ENCODE measurements around the gene PITPNC1. TPM values are rescaled to one million over a fixed set of nuclear protein-coding genes. Genes with fewer than 3 reads are reported as not detected.

The PITPNC1 gene
- total and polyA plus RNA-seq, 2 donors (not counting 1 experiment from before 2014, with no cell fraction given), result 4.7 to 26.1 TPM

- no peak overlapping the region for H3K4me2 ChIP-seq (replicated peaks; ENCODE audit: low read depth, low read length, poor library complexity, severe bottlenecking)
- H4K20me1 ChIP-seq (ENCODE audit: control insufficient read depth, insufficient read depth, low read length, poor library complexity, severe bottlenecking), result no peaks in the 10 kb centered on the region
- intact Hi-C loops (cut with micrococcal nuclease), result no loop called here
- H3K4me3 ChIP-seq (ENCODE audit: control extremely low read depth in 1 of 5, extremely low read depth in 1 of 5, insufficient read depth in 1 of 5, low read depth in 2 of 5, low read length in 4 of 5), result no peak overlapping the region
- peaks cover 0 to 7% (median 4%) of the 10 kb centered on the region in 3 donors for H3K9me3 ChIP-seq (ENCODE audit: control extremely low read depth in 1 of 3, control insufficient read depth in 2 of 3, insufficient read depth in 1 of 3, low read length in 2 of 3)
- POLR2A ChIA-PET, result no interaction called here
- H3K9me3 Mint-ChIP-seq (ENCODE audit: insufficient read depth), result peaks cover 2% of the 10 kb centered on the region
- H3K4me3 Mint-ChIP-seq, result no peak overlapping the region
- TF ChIP-seq, protein P1, sequence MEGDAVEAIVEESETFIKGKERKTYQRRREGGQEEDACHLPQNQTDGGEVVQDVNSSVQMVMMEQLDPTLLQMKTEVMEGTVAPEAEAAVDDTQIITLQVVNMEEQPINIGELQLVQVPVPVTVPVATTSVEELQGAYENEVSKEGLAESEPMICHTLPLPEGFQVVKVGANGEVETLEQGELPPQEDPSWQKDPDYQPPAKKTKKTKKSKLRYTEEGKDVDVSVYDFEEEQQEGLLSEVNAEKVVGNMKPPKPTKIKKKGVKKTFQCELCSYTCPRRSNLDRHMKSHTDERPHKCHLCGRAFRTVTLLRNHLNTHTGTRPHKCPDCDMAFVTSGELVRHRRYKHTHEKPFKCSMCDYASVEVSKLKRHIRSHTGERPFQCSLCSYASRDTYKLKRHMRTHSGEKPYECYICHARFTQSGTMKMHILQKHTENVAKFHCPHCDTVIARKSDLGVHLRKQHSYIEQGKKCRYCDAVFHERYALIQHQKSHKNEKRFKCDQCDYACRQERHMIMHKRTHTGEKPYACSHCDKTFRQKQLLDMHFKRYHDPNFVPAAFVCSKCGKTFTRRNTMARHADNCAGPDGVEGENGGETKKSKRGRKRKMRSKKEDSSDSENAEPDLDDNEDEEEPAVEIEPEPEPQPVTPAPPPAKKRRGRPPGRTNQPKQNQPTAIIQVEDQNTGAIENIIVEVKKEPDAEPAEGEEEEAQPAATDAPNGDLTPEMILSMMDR (IDR thresholded peaks at IDR 0.05), result no peak
- no peak for TF ChIP-seq EZH2 (IDR thresholded peaks at IDR 0.05; ENCODE audit: borderline replicate concordance, insufficient read depth, low read depth, low read length, poor library complexity, severe bottlenecking)
- no peaks in the 10 kb centered on the region for H3K27me3 ChIP-seq (replicated peaks in 1 of 4; ENCODE audit: control extremely low read depth in 1 of 4, control insufficient read depth in 3 of 4, insufficient read depth in 4 of 4, low read length in 3 of 4)
- WGBS (ENCODE audit: insufficient coverage), result 100% methylated on average over 1 of the region's 4 CpGs
- H3K9ac ChIP-seq (ENCODE audit: low read length), result no peak overlapping the region
- H3K4me1 ChIP-seq (ENCODE audit: control insufficient read depth in 2 of 2, insufficient read depth in 2 of 2, low read length in 2 of 2), result no peaks in the 10 kb centered on the region
- ATAC-seq (ENCODE audit: low read depth) (no peak), DNase-seq (no peak)
- H3K36me3 ChIP-seq (replicated peaks in 1 of 2; ENCODE audit: control extremely low read depth in 1 of 2, control insufficient read depth in 1 of 2, extremely low read depth in 1 of 2, insufficient read depth in 2 of 2, low read length in 1 of 2), result no peaks in the 10 kb centered on the region
- CTCF ChIA-PET, result no interaction called here
- no peaks in the 10 kb centered on the region for H3K27me3 Mint-ChIP-seq
- H3K27ac Mint-ChIP-seq, result no peak overlapping the region
- no peak overlapping the region for H2AFZ ChIP-seq (ENCODE audit: insufficient read depth, low read depth, low read length, poor library complexity, severe bottlenecking)
- peaks cover 7% of the 10 kb centered on the region for H3K79me2 ChIP-seq (ENCODE audit: control insufficient read depth, insufficient read depth, low read length)
- peaks cover 10% of the 10 kb centered on the region for H3K4me1 Mint-ChIP-seq
- no peak overlapping the region for H3K27ac ChIP-seq (ENCODE audit: low read length in 2 of 2)
Observed at GRCh38 chr17:67411397-67411796, 34.3 kb downstream of the PITPNC1 start.

DNA sequence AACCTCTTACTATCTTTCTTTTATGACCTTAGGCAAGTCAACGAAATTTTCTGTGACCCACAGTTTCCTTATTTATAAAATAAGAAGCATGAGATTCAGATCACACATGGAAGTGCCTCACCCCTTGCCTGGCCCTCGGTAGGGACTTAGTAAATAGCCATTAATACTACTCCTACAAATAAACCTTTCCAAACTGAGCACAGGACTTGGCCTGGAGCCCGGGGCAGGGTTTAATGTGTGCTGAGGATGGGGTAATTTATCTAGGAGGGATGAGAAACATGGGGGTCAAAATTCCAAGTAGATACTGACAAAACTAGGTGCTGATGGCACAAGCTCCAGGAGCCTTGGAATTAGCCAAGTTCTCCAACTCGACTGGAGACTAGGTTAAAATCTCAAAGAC lies 35.0 kb downstream of the PITPNC1 start:
- CTCF ChIA-PET, result no interaction called here
- TF ChIP-seq EZH2 (IDR thresholded peaks at IDR 0.05; ENCODE audit: borderline replicate concordance, insufficient read depth, low read depth, low read length, poor library complexity, severe bottlenecking), result no peak
- TF ChIP-seq, protein P1 (IDR thresholded peaks at IDR 0.05), result no peak
- H3K4me1 ChIP-seq (ENCODE audit: control insufficient read depth in 2 of 2, insufficient read depth in 2 of 2, low read length in 2 of 2), result no peaks in the 10 kb centered on the region
- ATAC-seq (ENCODE audit: low read depth), result no peak
- no peaks in the 10 kb centered on the region for H3K36me3 ChIP-seq (replicated peaks in 1 of 2; ENCODE audit: control extremely low read depth in 1 of 2, control insufficient read depth in 1 of 2, extremely low read depth in 1 of 2, insufficient read depth in 2 of 2, low read length in 1 of 2)
- H2AFZ ChIP-seq (ENCODE audit: insufficient read depth, low read depth, low read length, poor library complexity, severe bottlenecking), result no peak overlapping the region
- H3K9ac ChIP-seq (ENCODE audit: low read length), result no peak overlapping the region
- POLR2A ChIA-PET, result no interaction called here
- H3K27me3 ChIP-seq (replicated peaks in 1 of 4; ENCODE audit: control extremely low read depth in 1 of 4, control insufficient read depth in 3 of 4, insufficient read depth in 4 of 4, low read length in 3 of 4), result no peaks in the 10 kb centered on the region
- H3K79me2 ChIP-seq (ENCODE audit: control insufficient read depth, insufficient read depth, low read length), result peaks cover 9% of the 10 kb centered on the region
- no peak overlapping the region for H3K4me2 ChIP-seq (replicated peaks; ENCODE audit: low read depth, low read length, poor library complexity, severe bottlenecking)
- Mint-ChIP-seq H3K27me3 (no peaks in the 10 kb centered on the region), H3K27ac (no peak overlapping the region), H3K4me1 (peaks cover 8% of the 10 kb centered on the region), H3K9me3 (ENCODE audit: insufficient read depth) (peaks cover 2% of the 10 kb centered on the region), H3K4me3 (no peak overlapping the region)
- peaks cover 0 to 7% (median 4%) of the 10 kb centered on the region in 3 donors for H3K9me3 ChIP-seq (ENCODE audit: control extremely low read depth in 1 of 3, control insufficient read depth in 2 of 3, insufficient read depth in 1 of 3, low read length in 2 of 3)
- intact Hi-C loops (cut with micrococcal nuclease), result no loop called here
- H4K20me1 ChIP-seq (ENCODE audit: control insufficient read depth, insufficient read depth, low read length, poor library complexity, severe bottlenecking), result no peaks in the 10 kb centered on the region
- no peak for DNase-seq
- H3K27ac ChIP-seq (ENCODE audit: low read length in 2 of 2), result no peak overlapping the region
- no peak overlapping the region for H3K4me3 ChIP-seq (ENCODE audit: control extremely low read depth in 1 of 5, extremely low read depth in 1 of 5, insufficient read depth in 1 of 5, low read depth in 2 of 5, low read length in 4 of 5)
- 94% methylated on average over 2 of the region's 4 CpGs for WGBS (ENCODE audit: insufficient coverage)
